NCI-H2107 (cell line): ENCODE data around the gene CFAP251.

Experiments
- DNase-seq: peaks from one replicate; lab custom pipeline; 2025; lab: John Stamatoyannopoulos, UW

CFAP251 gene

GRCh38 chr12:121949648-121950397 is 31.4 kb downstream of the CFAP251 start:
- DNase-seq, result no peak

- DNase-seq, result no peak
Measured at GRCh38 chr12:121953117-121953692, 34.8 kb downstream of the CFAP251 start.

GRCh38 chr12:121953695-121954094 is 35.3 kb downstream of the CFAP251 start:
- no peak for DNase-seq

GRCh38 chr12:121955258-121956237 is 37.2 kb downstream of the CFAP251 start:
- no peak for DNase-seq

- DNase-seq, result no peak
Measured at GRCh38 chr12:121957861-121958515, 39.6 kb downstream of the CFAP251 start.

- peak; percentile 11 for DNase-seq
Measured at GRCh38 chr12:121958541-121959240, 40.3 kb downstream of the CFAP251 start.

GRCh38 chr12:121960541-121960940 is 42.1 kb downstream of the CFAP251 start:
- no peak for DNase-seq

- no peak for DNase-seq
Measured at GRCh38 chr12:121961195-121961879, 42.9 kb downstream of the CFAP251 start.

GRCh38 chr12:121963341-121964018 is 45.1 kb downstream of the CFAP251 start:
- no peak for DNase-seq

GRCh38 chr12:121964813-121965643 is 46.6 kb downstream of the CFAP251 start:
- no peak for DNase-seq

GRCh38 chr12:121966959-121967358 is 48.6 kb downstream of the CFAP251 start:
- no peak for DNase-seq

GRCh38 chr12:121968876-121969275 is 50.5 kb downstream of the CFAP251 start:
- DNase-seq, result no peak

GRCh38 chr12:121969726-121970125 is 51.3 kb downstream of the CFAP251 start:
- no peak for DNase-seq

GRCh38 chr12:121970581-121971300 is 52.3 kb downstream of the CFAP251 start:
- DNase-seq, result no peak

- DNase-seq, result no peak
Measured at GRCh38 chr12:121974026-121974985, 55.9 kb downstream of the CFAP251 start.

- DNase-seq, result no peak
Measured at GRCh38 chr12:121975021-121975420, 56.6 kb downstream of the CFAP251 start.

- no peak for DNase-seq
Measured at GRCh38 chr12:121976950-121977349, 58.6 kb downstream of the CFAP251 start.
